Liver (tissue), 9 donors: Measurements from ENCODE around the gene EPB42. TPM values are rescaled to one million over a fixed set of nuclear protein-coding genes. Genes with fewer than 3 reads are reported as not detected.

Source experiments
- DNase-seq: peaks from one replicate; pipeline ENCODE4 v3.0.0-alpha.2; 2017; ENCODE audit warnings: low spot score
- H3K27ac ChIP-seq, 2 donors: one replicate each; pipeline ENCODE4 v1.7.0; 2013; ENCODE audit warnings: inconsistent platforms in 2 of 2, low read length in 2 of 2, control low read depth in 1 of 2, low read depth in 1 of 2, mild to moderate bottlenecking in 1 of 2
- H3K27me3 ChIP-seq, 4 donors: one replicate each; pipeline versions ENCODE4 v1.6.1 to v1.7.0; 2013; ENCODE audit warnings: low read length in 3 of 4, inconsistent platforms in 1 of 4, mild to moderate bottlenecking in 1 of 4, moderate library complexity in 1 of 4; ENCODE audit not compliant: control insufficient read depth in 4 of 4, insufficient read depth in 4 of 4
- H3K36me3 ChIP-seq, 4 donors: one replicate each; pipeline versions ENCODE4 v1.6.1 to v1.7.0; 2013; ENCODE audit warnings: low read length in 3 of 4, mild to moderate bottlenecking in 3 of 4, low read depth in 1 of 4, moderate library complexity in 1 of 4; ENCODE audit not compliant: control insufficient read depth in 4 of 4, insufficient read depth in 3 of 4
- H3K4me1 ChIP-seq, 4 donors: one replicate each; pipeline versions ENCODE4 v1.6.1 to v1.7.0; 2013; ENCODE audit warnings: low read length in 3 of 4, mild to moderate bottlenecking in 3 of 4, moderate library complexity in 1 of 4; ENCODE audit not compliant: control insufficient read depth in 4 of 4, insufficient read depth in 4 of 4
- H3K4me3 ChIP-seq, 3 donors: one replicate each; pipeline versions ENCODE4 v1.6.1 to v1.7.0; 2013; ENCODE audit warnings: low read length in 3 of 3, control low read depth in 1 of 3, low read depth in 1 of 3, mild to moderate bottlenecking in 1 of 3
- H3K9ac ChIP-seq, 2 donors: one replicate each; pipeline ENCODE4 v1.7.0; 2013; ENCODE audit warnings: low read length in 2 of 2, mild to moderate bottlenecking in 2 of 2, moderate library complexity in 2 of 2, control low read depth in 1 of 2, low read depth in 1 of 2
- H3K9me3 ChIP-seq, 4 donors: one replicate each; pipeline versions ENCODE4 v1.6.1 to v1.7.0; 2013; ENCODE audit warnings: low read length in 3 of 4; ENCODE audit not compliant: control insufficient read depth in 4 of 4
- EGR1 ChIP-seq, 2 donors: IDR thresholded peaks; 2 replicates each; pipeline ENCODE4 v1.6.1; 2016 to 2018; ENCODE audit warnings: antibody characterized with exemption in 2 of 2, low read depth in 2 of 2
- FOXA1 ChIP-seq: IDR thresholded peaks from 2 replicates; pipeline ENCODE4 v1.6.1; 2016; ENCODE audit warnings: antibody characterized with exemption
- FOXA2 ChIP-seq: IDR thresholded peaks from 2 replicates; pipeline ENCODE4 v1.6.1; 2016; ENCODE audit warnings: antibody characterized with exemption
- GABPA ChIP-seq, 2 donors: IDR thresholded peaks in 1 of 2; conservative IDR thresholded peaks in 1 of 2; 2 replicates each; pipeline ENCODE4 v1.6.1; 2016; ENCODE audit warnings: antibody characterized with exemption in 2 of 2, mild to moderate bottlenecking in 1 of 2, moderate library complexity in 1 of 2
- HNF4A ChIP-seq, 2 donors: conservative IDR thresholded peaks; 2 replicates each; pipeline ENCODE4 v1.6.1; 2016; ENCODE audit warnings: antibody characterized with exemption in 2 of 2, mild to moderate bottlenecking in 2 of 2
- HNF4G ChIP-seq: IDR thresholded peaks from 2 replicates; pipeline ENCODE4 v1.6.1; 2016; ENCODE audit warnings: antibody characterized with exemption
- JUND ChIP-seq, 2 donors: IDR thresholded peaks; 2 replicates each; pipeline ENCODE4 v1.6.1; 2016; ENCODE audit warnings: antibody characterized with exemption in 2 of 2
- NR2F2 ChIP-seq: IDR thresholded peaks from 2 replicates; pipeline ENCODE4 v1.6.1; 2016; ENCODE audit warnings: antibody characterized with exemption
- RAD21 ChIP-seq, 2 donors: IDR thresholded peaks; 2 replicates each; pipeline ENCODE4 v1.6.1; 2016; ENCODE audit warnings: antibody characterized with exemption in 2 of 2, mild to moderate bottlenecking in 2 of 2
- RXRA ChIP-seq, 2 donors: IDR thresholded peaks; 2 replicates each; pipeline ENCODE4 v1.6.1; 2017 to 2018; ENCODE audit warnings: antibody characterized with exemption in 2 of 2, mild to moderate bottlenecking in 1 of 2
- SP1 ChIP-seq: IDR thresholded peaks from 2 replicates; pipeline ENCODE4 v1.6.1; 2018; ENCODE audit warnings: antibody characterized with exemption, mild to moderate bottlenecking
- YY1 ChIP-seq: IDR thresholded peaks from 2 replicates; pipeline ENCODE4 v1.6.1; 2016; ENCODE audit warnings: antibody characterized with exemption, mild to moderate bottlenecking
- WGBS: extraction: QIAGEN DNeasy Blood & Tissue Kit; methylation state at CpG from one replicate; pipeline ENCODE4 v1.1.7; 2013; 5-methylcytosine and 5-hydroxymethylcytosine counted together
- polyA plus RNA-seq, 2 donors: library from polyadenylated mRNA; stranded (reverse) in 1 of 2; unstranded in 1 of 2; fragments of 200-250 nt in 1 of 2; fragments of >200 nt in 1 of 2; fragmentation: Nextera tagmentation in 1 of 2; extraction: Ambion mirVana in 1 of 2; gene quantifications; one replicate each; pipeline versions ENCODE4 v1.2.1 to v1.2.3, GENCODE V29; 2013 to 2015
- total RNA-seq, 2 donors: library from RNA; depleted of rRNA; stranded (reverse); fragments of >200 nt; gene quantifications; one replicate each; pipeline ENCODE4 v1.2.3, GENCODE V29; 2014
- TF ChIP-seq, protein P1 (sequence below): fragments of 150-350 bp; IDR thresholded peaks from 2 replicates; pipeline ENCODE4 v1.5.1; 2017; ENCODE audit warnings: improper control_type of control experiment, low read depth, low read length; ENCODE audit not compliant: missing input control
- TF ChIP-seq, protein P2 (sequence below): IDR thresholded peaks from 2 replicates; pipeline ENCODE4 v1.6.1; 2016; ENCODE audit warnings: antibody characterized with exemption
- TF ChIP-seq, protein P3 (sequence below): IDR thresholded peaks from 2 replicates; pipeline ENCODE4 v1.6.1; 2016; ENCODE audit warnings: antibody characterized with exemption
- TF ChIP-seq, protein P4 (sequence below): IDR thresholded peaks from 2 replicates; pipeline ENCODE4 v1.6.1; 2016; ENCODE audit warnings: antibody characterized with exemption
- donor health status: healthy.
- donor health status: healthy.
- donor health status: healthy.
- donor health status: healthy.
- donor health status: healthy.

The EPB42 gene
- total and polyA plus RNA-seq, 4 donors = 0.02 to 247 TPM; not detected in 2

DNA sequence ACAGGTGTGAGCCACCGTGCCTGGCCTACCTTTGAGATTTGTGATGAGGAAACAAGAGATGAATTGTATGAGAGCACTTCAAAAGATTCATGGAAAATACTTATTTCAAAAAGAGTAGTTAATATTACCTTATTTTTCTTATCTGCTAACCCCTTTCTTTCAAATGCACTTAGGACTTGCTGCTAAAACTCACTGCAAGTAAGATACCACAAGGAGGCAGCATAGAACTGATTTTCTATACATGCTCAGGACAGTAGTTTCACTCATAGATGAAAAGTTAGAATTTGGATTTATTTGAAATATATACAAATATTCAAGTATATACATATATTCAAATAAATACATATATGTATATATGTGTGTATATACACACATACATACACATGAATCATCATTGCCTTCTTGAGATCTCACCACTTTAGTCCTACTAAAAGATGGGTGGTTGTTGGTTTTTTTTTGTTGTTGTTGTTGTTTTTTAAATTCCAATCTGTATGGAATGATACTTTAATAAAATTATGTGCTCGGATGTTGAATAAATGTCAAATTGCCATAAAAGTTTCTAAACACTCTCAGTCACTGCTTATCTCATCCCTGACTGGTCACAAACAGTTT, 33.2 kb downstream of the EPB42 start:
- no peaks in the 10 kb centered on the region for H3K27me3 ChIP-seq
- H3K9me3 ChIP-seq = no peaks in the 10 kb centered on the region
- H3K36me3 ChIP-seq = peaks cover 2 to 31% (median 28%) of the 10 kb centered on the region in 4 donors
- 81% methylated on average over 2 of the region's 2 CpGs for WGBS
- H3K4me1 ChIP-seq = peaks cover 0 to 17% (median 11%) of the 10 kb centered on the region in 4 donors
- H3K9ac ChIP-seq = no peak overlapping the region
- DNase-seq = no peak
- TF ChIP-seq, protein P1, sequence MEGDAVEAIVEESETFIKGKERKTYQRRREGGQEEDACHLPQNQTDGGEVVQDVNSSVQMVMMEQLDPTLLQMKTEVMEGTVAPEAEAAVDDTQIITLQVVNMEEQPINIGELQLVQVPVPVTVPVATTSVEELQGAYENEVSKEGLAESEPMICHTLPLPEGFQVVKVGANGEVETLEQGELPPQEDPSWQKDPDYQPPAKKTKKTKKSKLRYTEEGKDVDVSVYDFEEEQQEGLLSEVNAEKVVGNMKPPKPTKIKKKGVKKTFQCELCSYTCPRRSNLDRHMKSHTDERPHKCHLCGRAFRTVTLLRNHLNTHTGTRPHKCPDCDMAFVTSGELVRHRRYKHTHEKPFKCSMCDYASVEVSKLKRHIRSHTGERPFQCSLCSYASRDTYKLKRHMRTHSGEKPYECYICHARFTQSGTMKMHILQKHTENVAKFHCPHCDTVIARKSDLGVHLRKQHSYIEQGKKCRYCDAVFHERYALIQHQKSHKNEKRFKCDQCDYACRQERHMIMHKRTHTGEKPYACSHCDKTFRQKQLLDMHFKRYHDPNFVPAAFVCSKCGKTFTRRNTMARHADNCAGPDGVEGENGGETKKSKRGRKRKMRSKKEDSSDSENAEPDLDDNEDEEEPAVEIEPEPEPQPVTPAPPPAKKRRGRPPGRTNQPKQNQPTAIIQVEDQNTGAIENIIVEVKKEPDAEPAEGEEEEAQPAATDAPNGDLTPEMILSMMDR = peak; percentile 41
- TF ChIP-seq RAD21 (IDR thresholded peaks at IDR 0.05) (peak; percentile 65 to 70), SP1 (no peak), NR2F2 (no peak)
- TF ChIP-seq, protein P2, sequence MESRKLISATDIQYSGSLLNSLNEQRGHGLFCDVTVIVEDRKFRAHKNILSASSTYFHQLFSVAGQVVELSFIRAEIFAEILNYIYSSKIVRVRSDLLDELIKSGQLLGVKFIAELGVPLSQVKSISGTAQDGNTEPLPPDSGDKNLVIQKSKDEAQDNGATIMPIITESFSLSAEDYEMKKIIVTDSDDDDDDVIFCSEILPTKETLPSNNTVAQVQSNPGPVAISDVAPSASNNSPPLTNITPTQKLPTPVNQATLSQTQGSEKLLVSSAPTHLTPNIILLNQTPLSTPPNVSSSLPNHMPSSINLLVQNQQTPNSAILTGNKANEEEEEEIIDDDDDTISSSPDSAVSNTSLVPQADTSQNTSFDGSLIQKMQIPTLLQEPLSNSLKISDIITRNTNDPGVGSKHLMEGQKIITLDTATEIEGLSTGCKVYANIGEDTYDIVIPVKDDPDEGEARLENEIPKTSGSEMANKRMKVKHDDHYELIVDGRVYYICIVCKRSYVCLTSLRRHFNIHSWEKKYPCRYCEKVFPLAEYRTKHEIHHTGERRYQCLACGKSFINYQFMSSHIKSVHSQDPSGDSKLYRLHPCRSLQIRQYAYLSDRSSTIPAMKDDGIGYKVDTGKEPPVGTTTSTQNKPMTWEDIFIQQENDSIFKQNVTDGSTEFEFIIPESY = no peak
- no peak overlapping the region for H3K4me3 ChIP-seq
- no peak overlapping the region for H3K27ac ChIP-seq

DNA sequence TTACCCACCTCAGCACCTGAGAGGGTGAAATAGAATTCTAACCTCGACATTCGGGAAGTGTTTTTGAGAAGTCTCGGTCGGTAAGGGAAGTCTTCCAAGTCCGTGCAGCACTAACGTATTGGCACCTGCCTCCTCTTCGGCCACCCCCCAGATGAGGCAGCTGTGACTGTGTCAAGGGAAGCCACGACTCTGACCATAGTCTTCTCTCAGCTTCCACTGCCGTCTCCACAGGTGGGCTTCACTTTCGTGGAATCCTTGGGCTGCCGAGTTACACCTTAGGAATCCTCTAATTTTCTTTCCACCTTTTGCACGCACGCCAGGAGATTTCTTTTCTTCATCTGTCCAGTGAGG, 34.8 kb downstream of the EPB42 start:
- peak overlapping the region; percentile 33 to 85 for H3K9ac ChIP-seq
- no peaks in the 10 kb centered on the region for H3K9me3 ChIP-seq
- 2% methylated on average over 13 of the region's 13 CpGs for WGBS
- peaks cover 2 to 15% (median 14%) of the 10 kb centered on the region in 4 donors for H3K36me3 ChIP-seq
- TF ChIP-seq YY1 (no peak), RXRA (IDR thresholded peaks at IDR 0.05) (no peak), FOXA2 (no peak), HNF4A (conservative IDR thresholded peaks at IDR 0.05) (no peak), JUND (IDR thresholded peaks at IDR 0.05) (no peak), FOXA1 (no peak)
- H3K27ac ChIP-seq = peak overlapping the region; percentile 87 to 89
- H3K27me3 ChIP-seq = no peaks in the 10 kb centered on the region
- no peak for DNase-seq
- peak overlapping the region; percentile 82 to 93 (median 86) for H3K4me3 ChIP-seq
- peaks cover 0 to 17% (median 11%) of the 10 kb centered on the region in 4 donors for H3K4me1 ChIP-seq

DNA sequence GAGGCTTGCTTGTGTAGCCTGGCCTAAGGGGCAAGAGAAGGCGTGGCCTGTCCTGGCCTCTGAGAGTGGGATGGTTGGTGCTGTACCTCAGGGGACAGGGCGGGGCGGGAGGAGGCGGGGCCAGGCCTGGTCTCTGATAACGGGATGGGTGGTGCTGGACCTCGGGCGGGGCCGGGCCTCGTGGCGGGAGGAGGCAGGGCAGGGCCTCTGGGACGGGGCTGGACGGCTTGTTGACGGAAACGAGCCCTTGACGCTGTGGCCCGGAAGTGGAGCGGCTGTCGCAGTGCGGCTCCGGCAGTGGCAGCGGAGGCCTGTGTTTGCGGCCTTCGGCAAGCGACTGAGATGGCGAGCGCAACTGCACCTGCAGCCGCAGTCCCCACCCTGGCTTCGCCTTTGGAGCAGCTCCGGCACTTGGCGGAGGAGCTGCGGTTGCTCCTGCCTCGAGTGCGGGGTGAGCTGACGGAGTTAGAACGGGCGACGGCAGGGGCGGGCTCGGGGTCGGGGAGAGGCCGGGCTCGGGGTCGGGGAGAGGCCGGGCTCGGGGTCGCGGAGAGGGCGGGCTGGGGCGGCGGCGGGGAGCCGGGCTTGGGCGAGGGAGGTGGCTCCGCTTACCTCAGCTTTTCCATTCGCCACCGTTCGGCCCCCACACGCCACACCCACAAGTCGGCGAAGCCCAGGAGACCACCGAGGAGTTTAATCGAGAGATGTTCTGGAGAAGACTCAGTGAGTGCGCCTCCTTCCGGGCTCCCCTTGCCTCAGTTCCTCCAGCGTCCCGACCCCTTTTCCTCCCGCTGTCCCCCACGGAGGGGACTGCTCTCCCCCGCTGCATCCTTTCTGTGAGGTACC, 35.4 kb downstream of the EPB42 start, which contains the start of gene CCNDBP1:
CCNDBP1 (plus strand) TSS at position 247 of the 846 bp plus-strand sequence; CDS start at position 343, 96 bp downstream.
- DNase-seq = peak; percentile 98
- peak within 1 kb of the TSS; percentile 87 to 89 for H3K27ac ChIP-seq
- H3K9ac ChIP-seq = peak within 1 kb of the TSS; percentile 33 to 85
- H3K36me3 ChIP-seq = peaks cover 2 to 11% (median 8%) of the 10 kb centered on the region in 4 donors
- peak within 1 kb of the TSS; percentile 82 to 93 (median 91) for H3K4me3 ChIP-seq
- H3K27me3 ChIP-seq = no peaks in the 10 kb centered on the region
- under 1% methylated on average over 69 of the region's 69 CpGs for WGBS
- no peaks in the 10 kb centered on the region for H3K9me3 ChIP-seq
- peaks cover 0 to 17% (median 11%) of the 10 kb centered on the region in 4 donors for H3K4me1 ChIP-seq
- TF ChIP-seq RXRA (IDR thresholded peaks at IDR 0.05) = peak; percentile 23 to 60
- TF ChIP-seq, protein P3, sequence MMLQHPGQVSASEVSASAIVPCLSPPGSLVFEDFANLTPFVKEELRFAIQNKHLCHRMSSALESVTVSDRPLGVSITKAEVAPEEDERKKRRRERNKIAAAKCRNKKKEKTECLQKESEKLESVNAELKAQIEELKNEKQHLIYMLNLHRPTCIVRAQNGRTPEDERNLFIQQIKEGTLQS = no peak
- peak; percentile 29 to 48 for TF ChIP-seq HNF4A (conservative IDR thresholded peaks at IDR 0.05)
- TF ChIP-seq, protein P2 = no peak
- peak; percentile 20 to 87 for TF ChIP-seq GABPA (IDR thresholded peaks at IDR 0.05 in 1 of 2, conservative IDR thresholded peaks at IDR 0.05 in 1 of 2)
- TF ChIP-seq EGR1 (IDR thresholded peaks at IDR 0.05; ENCODE audit: low read depth in 2 of 2) = peak; percentile 39 to 57
- TF ChIP-seq, protein P4, sequence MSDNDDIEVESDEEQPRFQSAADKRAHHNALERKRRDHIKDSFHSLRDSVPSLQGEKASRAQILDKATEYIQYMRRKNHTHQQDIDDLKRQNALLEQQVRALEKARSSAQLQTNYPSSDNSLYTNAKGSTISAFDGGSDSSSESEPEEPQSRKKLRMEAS = peak; percentile 75
- no peak for TF ChIP-seq FOXA1
- no peak for TF ChIP-seq FOXA2
- TF ChIP-seq HNF4G = no peak
